AG08395 (cell line): ENCODE measurements around the gene PLAU.
"Not testable (repeated sequence)": the region's sequence is repeated elsewhere in the genome, so short reads cannot be mapped to it uniquely, and the experiment has no call there.

ENCODE experiments used
- DNase-seq: peaks from one replicate; pipeline ENCODE4 v3.0.0; 2012; ENCODE audit warnings: mixed read lengths, low spot score

PLAU gene

GRCh38 chr10:73876971-73877370 lies 34.0 kb upstream of the PLAU start:
- DNase-seq: peak; percentile 45

GRCh38 chr10:73877533-73878160 lies 33.3 kb upstream of the PLAU start:
- no peak for DNase-seq

- DNase-seq: no peak
These were observed 32.6 kb upstream of the PLAU start for GRCh38 chr10:73878365-73878764.

GRCh38 chr10:73879296-73880173 lies 31.4 kb upstream of the PLAU start:
- peak; percentile 80 for DNase-seq

- no peak for DNase-seq
These were observed 29.6 kb upstream of the PLAU start for GRCh38 chr10:73881221-73881919.

GRCh38 chr10:73884017-73884416 lies 26.9 kb upstream of the PLAU start:
- DNase-seq: no peak

- DNase-seq: peak; percentile 84
These were observed 24.8 kb upstream of the PLAU start for GRCh38 chr10:73886085-73886529.

GRCh38 chr10:73886661-73887293 lies 24.2 kb upstream of the PLAU start:
- DNase-seq: no peak

GRCh38 chr10:73887294-73888039 lies 23.5 kb upstream of the PLAU start:
- DNase-seq: peak; percentile 82

GRCh38 chr10:73888514-73888913 lies 22.4 kb upstream of the PLAU start:
- no peak for DNase-seq

- peak; percentile 81 for DNase-seq
These were observed 21.9 kb upstream of the PLAU start for GRCh38 chr10:73889014-73889413.

GRCh38 chr10:73889416-73889815 lies 21.5 kb upstream of the PLAU start:
- not testable (repeated sequence) for DNase-seq

- DNase-seq: no peak
These were observed 20.7 kb upstream of the PLAU start for GRCh38 chr10:73890261-73890660.

- DNase-seq: not testable (repeated sequence)
These were observed 20.1 kb upstream of the PLAU start for GRCh38 chr10:73890830-73891229.

- no peak for DNase-seq
These were observed 19.4 kb upstream of the PLAU start for GRCh38 chr10:73891540-73891939.

GRCh38 chr10:73892310-73893030 lies 18.5 kb upstream of the PLAU start:
- DNase-seq: peak; percentile 51

GRCh38 chr10:73893426-73893825 lies 17.5 kb upstream of the PLAU start:
- DNase-seq: no peak

GRCh38 chr10:73894245-73894971 lies 16.5 kb upstream of the PLAU start:
- peak; percentile 40 for DNase-seq

- DNase-seq: not testable (repeated sequence)
These were observed 15.6 kb upstream of the PLAU start for GRCh38 chr10:73895381-73895780.

GRCh38 chr10:73897693-73898092 lies 13.2 kb upstream of the PLAU start:
- no peak for DNase-seq
